ENCODE results near the gene PTPRN.

PTPRN gene

GRCh38 chr2:219298759-219299371 lies 10.3 kb downstream of the PTPRN start:
- Histone ChIP-seq H3K4me2 (ENCODE audit: low read length) (no peak overlapping the region; the same call in 1 of the 2 replicates), H3K4me3 (ENCODE audit: low read depth, low read length, poor library complexity, severe bottlenecking) (no peak overlapping the region), H4K20me1 (ENCODE audit: insufficient read depth, low read length) (no peaks in the 10 kb centered on the region), H3K27me3 (ENCODE audit: insufficient read depth, low read length) (peaks cover 3% of the 10 kb centered on the region; the same call in 1 of the 2 replicates), H2AFZ (ENCODE audit: low read length) (no peak overlapping the region), H3F3A (ENCODE audit: insufficient read depth, low read length) (no peaks in the 10 kb centered on the region), H3K9ac (ENCODE audit: low read length) (no peak overlapping the region), H3K4me1 (ENCODE audit: insufficient read depth, low read length, severe bottlenecking) (peaks cover 18% of the 10 kb centered on the region), H3K79me2 (ENCODE audit: insufficient read depth, low read length) (no peaks in the 10 kb centered on the region), H3K9me2 (ENCODE audit: low read depth, low read length) (no peaks in the 10 kb centered on the region), H3K27ac (ENCODE audit: low read depth, low read length, poor library complexity, severe bottlenecking) (no peak overlapping the region), H3K36me3 (ENCODE audit: insufficient read depth, low read length) (no peaks in the 10 kb centered on the region), H3K9me3 (ENCODE audit: low read length) (no peaks in the 10 kb centered on the region)
- TF ChIP-seq EZH2 (IDR thresholded peaks at IDR 0.05; ENCODE audit: borderline replicate concordance, low read length) (no peak), CTCF (IDR thresholded peaks at IDR 0.05; ENCODE audit: low read length) (peak; percentile 92)

GRCh38 chr2:219297766-219298456 lies 11.3 kb downstream of the PTPRN start:
- H3K4me2 ChIP-seq (ENCODE audit: low read length), result no peak overlapping the region
- no peak for TF ChIP-seq CTCF (IDR thresholded peaks at IDR 0.05; ENCODE audit: low read length)
- TF ChIP-seq EZH2 (IDR thresholded peaks at IDR 0.05; ENCODE audit: borderline replicate concordance, low read length), result no peak
- H3K9me3 ChIP-seq (ENCODE audit: low read length), result no peaks in the 10 kb centered on the region
- H3K4me3 ChIP-seq (ENCODE audit: low read depth, low read length, poor library complexity, severe bottlenecking), result no peak overlapping the region
- H3K27ac ChIP-seq (ENCODE audit: low read depth, low read length, poor library complexity, severe bottlenecking), result no peak overlapping the region
- H3K9me2 ChIP-seq (ENCODE audit: low read depth, low read length), result no peaks in the 10 kb centered on the region
- no peaks in the 10 kb centered on the region for H4K20me1 ChIP-seq (ENCODE audit: insufficient read depth, low read length)
- H3F3A ChIP-seq (ENCODE audit: insufficient read depth, low read length), result no peaks in the 10 kb centered on the region
- no peaks in the 10 kb centered on the region for H3K36me3 ChIP-seq (ENCODE audit: insufficient read depth, low read length)
- H2AFZ ChIP-seq (ENCODE audit: low read length), result no peak overlapping the region
- H3K4me1 ChIP-seq (ENCODE audit: insufficient read depth, low read length, severe bottlenecking), result peaks cover 18% of the 10 kb centered on the region
- no peaks in the 10 kb centered on the region for H3K79me2 ChIP-seq (ENCODE audit: insufficient read depth, low read length)
- peaks cover 3% of the 10 kb centered on the region; the same call in 1 of the 2 replicates for H3K27me3 ChIP-seq (ENCODE audit: insufficient read depth, low read length)
- H3K9ac ChIP-seq (ENCODE audit: low read length), result no peak overlapping the region

GRCh38 chr2:219296631-219297391 lies 12.4 kb downstream of the PTPRN start:
- H4K20me1 ChIP-seq (ENCODE audit: insufficient read depth, low read length), result no peaks in the 10 kb centered on the region
- no peak overlapping the region for H3K9ac ChIP-seq (ENCODE audit: low read length)
- no peaks in the 10 kb centered on the region for H3F3A ChIP-seq (ENCODE audit: insufficient read depth, low read length)
- no peaks in the 10 kb centered on the region for H3K36me3 ChIP-seq (ENCODE audit: insufficient read depth, low read length)
- no peak overlapping the region for H3K27ac ChIP-seq (ENCODE audit: low read depth, low read length, poor library complexity, severe bottlenecking)
- H3K9me3 ChIP-seq (ENCODE audit: low read length), result no peaks in the 10 kb centered on the region
- no peaks in the 10 kb centered on the region for H3K79me2 ChIP-seq (ENCODE audit: insufficient read depth, low read length)
- no peaks in the 10 kb centered on the region for H3K9me2 ChIP-seq (ENCODE audit: low read depth, low read length)
- H3K4me3 ChIP-seq (ENCODE audit: low read depth, low read length, poor library complexity, severe bottlenecking), result no peak overlapping the region
- H3K4me1 ChIP-seq (ENCODE audit: insufficient read depth, low read length, severe bottlenecking), result peaks cover 18% of the 10 kb centered on the region
- TF ChIP-seq CTCF (IDR thresholded peaks at IDR 0.05; ENCODE audit: low read length), result no peak
- no peak for TF ChIP-seq EZH2 (IDR thresholded peaks at IDR 0.05; ENCODE audit: borderline replicate concordance, low read length)
- peaks cover 3% of the 10 kb centered on the region; the same call in 1 of the 2 replicates for H3K27me3 ChIP-seq (ENCODE audit: insufficient read depth, low read length)
- H3K4me2 ChIP-seq (ENCODE audit: low read length), result no peak overlapping the region
- H2AFZ ChIP-seq (ENCODE audit: low read length), result no peak overlapping the region
